ENCODE measurements around the gene DCTPP1. TPM values are rescaled to one million over a fixed set of nuclear protein-coding genes. Genes with fewer than 3 reads are reported as not detected.
A peak's percentile ranks its signal among the peaks of the same experiment; 100 is the strongest.

Gene DCTPP1
- total and polyA plus RNA-seq, 2 of the 13 experiments (the other 11 are each of a cell fraction or from before 2014, with no cell fraction given), result 54.8 to 74.4 TPM

GRCh38 chr16:30429678-30430427, at the start of gene DCTPP1 (continued):
- TF ChIP-seq SALL1 (CRISPR knock-in tag; IDR thresholded peaks at IDR 0.05) (peak; percentile 81), ZSCAN25 (CRISPR knock-in tag; IDR thresholded peaks at IDR 0.05) (0 out of 2 replicates have a peak, but pooled peaks have one; percentile 14), MEF2D (CRISPR knock-in tag; IDR thresholded peaks at IDR 0.05) (peak; percentile 92), MZF1 (CRISPR knock-in tag; IDR thresholded peaks at IDR 0.05; ENCODE audit: borderline replicate concordance) (no peak), ZNF513 (CRISPR knock-in tag; conservative IDR thresholded peaks at IDR 0.05) (no peak), NFE2L1 (CRISPR knock-in tag; IDR thresholded peaks at IDR 0.05; ENCODE audit: borderline replicate concordance) (no peak; the same call in 1 of the 2 replicates), ZNF639 (CRISPR knock-in tag; conservative IDR thresholded peaks at IDR 0.05) (peak; percentile 57), FOXO4 (CRISPR knock-in tag; conservative IDR thresholded peaks at IDR 0.05) (no peak), ZNF790 (CRISPR knock-in tag; IDR thresholded peaks at IDR 0.05; ENCODE audit: borderline replicate concordance) (peak; percentile 70; the same call in 1 of the 2 replicates), PBX3 (CRISPR knock-in tag; IDR thresholded peaks at IDR 0.05; ENCODE audit: borderline replicate concordance) (no peak), CSRNP2 (CRISPR knock-in tag; conservative IDR thresholded peaks at IDR 0.05; ENCODE audit: low read depth) (no peak), SOX5 (CRISPR knock-in tag; IDR thresholded peaks at IDR 0.05; ENCODE audit: borderline replicate concordance) (peak; percentile 61; the same call in 1 of the 2 replicates), GFI1 (CRISPR knock-in tag; IDR thresholded peaks at IDR 0.05; ENCODE audit: borderline replicate concordance) (no peak), CBFB (CRISPR knock-in tag; IDR thresholded peaks at IDR 0.05) (no peak; the same call in 1 of the 2 replicates), ZBTB39 (CRISPR knock-in tag; IDR thresholded peaks at IDR 0.05) (peak; percentile 78; the same call in 1 of the 2 replicates), ZFP1 (CRISPR knock-in tag; IDR thresholded peaks at IDR 0.05) (peak; percentile 93; the same call in 1 of the 2 replicates), ARID3A (IDR thresholded peaks at IDR 0.05; ENCODE audit: low read depth, low read length) (no peak)

Measured in HepG2 (cell line).